Measurements from ENCODE around the gene ANKRD7.

The ANKRD7 gene

GRCh38 chr7:118224521-118224920 lies at the start of gene ANKRD7:
Gene ANKRD7 (plus strand): TSS chr7:118224704. CDS start chr7:118224831, 127 bp downstream.
- DNase-seq (ENCODE audit: low spot score): no peak

GRCh38 chr7:118175740-118176139 lies 48.8 kb upstream of the ANKRD7 start:
- no peak for DNase-seq (ENCODE audit: low spot score)

- DNase-seq (ENCODE audit: low spot score): no peak
These were observed 45.3 kb upstream of the ANKRD7 start for GRCh38 chr7:118179191-118179590.

- DNase-seq (ENCODE audit: low spot score): peak; percentile 11
These were observed 41.7 kb upstream of the ANKRD7 start for GRCh38 chr7:118182593-118183427.

- peak; percentile 17 for DNase-seq (ENCODE audit: low spot score)
These were observed 41.1 kb upstream of the ANKRD7 start for GRCh38 chr7:118183428-118183785.

- DNase-seq (ENCODE audit: low spot score): peak; percentile 98
These were observed 40.5 kb upstream of the ANKRD7 start, which contains the start of gene LSM8 for GRCh38 chr7:118183786-118184564. Gene LSM8 (plus strand): TSS chr7:118184164. CDS start chr7:118184224, 60 bp downstream.

GRCh38 chr7:118184565-118184940 lies 40.0 kb upstream of the ANKRD7 start:
- no peak for DNase-seq (ENCODE audit: low spot score)

- peak; percentile 7 for DNase-seq (ENCODE audit: low spot score)
These were observed 39.2 kb upstream of the ANKRD7 start for GRCh38 chr7:118185163-118185860.

- no peak for DNase-seq (ENCODE audit: low spot score)
These were observed 38.0 kb upstream of the ANKRD7 start for GRCh38 chr7:118186501-118186900.

- no peak for DNase-seq (ENCODE audit: low spot score)
These were observed 29.9 kb upstream of the ANKRD7 start for GRCh38 chr7:118194571-118194970.

GRCh38 chr7:118195837-118196474 lies 28.5 kb upstream of the ANKRD7 start:
- peak; percentile 49 for DNase-seq (ENCODE audit: low spot score)

- no peak for DNase-seq (ENCODE audit: low spot score)
These were observed 22.4 kb upstream of the ANKRD7 start for GRCh38 chr7:118202061-118202460.

GRCh38 chr7:118214051-118214832 lies 10.3 kb upstream of the ANKRD7 start:
- peak; percentile 96 for DNase-seq (ENCODE audit: low spot score)

GRCh38 chr7:118214833-118215182 lies 9.7 kb upstream of the ANKRD7 start:
- DNase-seq (ENCODE audit: low spot score): no peak

GRCh38 chr7:118217210-118217619 lies 7.3 kb upstream of the ANKRD7 start:
- no peak for DNase-seq (ENCODE audit: low spot score)

- DNase-seq (ENCODE audit: low spot score): no peak
These were observed 5.9 kb upstream of the ANKRD7 start for GRCh38 chr7:118218413-118219156.

- no peak for DNase-seq (ENCODE audit: low spot score)
These were observed 5.4 kb upstream of the ANKRD7 start for GRCh38 chr7:118219157-118219512.

- no peak for DNase-seq (ENCODE audit: low spot score)
These were observed 3.9 kb upstream of the ANKRD7 start for GRCh38 chr7:118220583-118220982.

GRCh38 chr7:118222591-118222990 lies 1.9 kb upstream of the ANKRD7 start:
- no peak for DNase-seq (ENCODE audit: low spot score)

- no peak for DNase-seq (ENCODE audit: low spot score)
These were observed 8.3 kb downstream of the ANKRD7 start for GRCh38 chr7:118232837-118233236.

- DNase-seq (ENCODE audit: low spot score): no peak
These were observed 9.3 kb downstream of the ANKRD7 start for GRCh38 chr7:118233799-118234198.
